ENCODE results near the gene RAB14. TPM values are rescaled to one million over a fixed set of nuclear protein-coding genes. Genes with fewer than 3 reads are reported as not detected.

The RAB14 gene
- 49.9 TPM for total RNA-seq
- long read RNA-seq, full-length matches to known transcripts: 86 of 101 reads
- long read RNA-seq, partial matches to known transcripts: 5 of 101 reads
- long read RNA-seq, other reads (novel, unspliced or antisense): 10 of 101 reads

DNA sequence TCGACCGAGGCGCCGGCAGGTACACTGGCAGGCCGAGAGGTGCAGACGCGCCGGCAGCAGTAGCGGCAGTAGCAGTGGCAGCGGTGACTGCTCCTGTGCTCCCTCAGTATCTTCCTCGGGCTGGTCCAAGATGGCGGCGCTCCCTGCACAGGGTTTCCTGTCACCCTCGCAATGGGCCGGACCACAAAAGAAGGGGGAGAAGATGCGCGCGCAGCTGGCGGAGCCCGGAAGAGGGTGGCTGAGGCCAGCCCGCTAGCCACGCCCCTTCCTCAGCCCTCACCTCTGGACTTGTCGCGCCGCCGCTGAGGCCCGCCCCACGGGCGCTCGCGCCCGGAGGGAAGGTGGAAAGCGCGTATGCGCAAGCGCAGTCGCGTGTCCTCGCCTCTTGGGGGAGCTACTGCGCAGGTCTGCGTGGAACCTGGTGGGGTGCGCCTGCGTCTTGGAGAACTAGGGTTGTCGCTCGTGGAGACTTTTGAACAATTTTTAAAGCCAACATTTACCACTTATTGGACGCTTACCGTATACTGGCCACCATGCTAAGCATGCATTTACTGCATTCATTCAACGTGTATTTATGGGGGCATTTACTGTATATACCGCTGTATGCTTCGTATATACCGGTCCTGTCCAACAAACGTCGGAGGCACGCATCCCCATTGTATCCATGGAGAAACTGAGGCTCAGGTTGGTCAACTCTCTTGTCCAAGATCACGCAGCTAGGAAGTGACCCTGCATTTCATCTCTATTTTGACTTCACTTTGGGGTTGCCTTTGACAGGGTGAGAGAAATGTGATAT, at the start of gene RAB14:
Gene RAB14 (minus strand): TSS at position 132 of the 796 bp plus-strand sequence. CDS start 8,457 bp downstream, outside the sequence.
- DNase-seq (ENCODE audit: low spot score): peak; percentile 100
- intact Hi-C loops (cut with DNase I): no loop called here

DNA sequence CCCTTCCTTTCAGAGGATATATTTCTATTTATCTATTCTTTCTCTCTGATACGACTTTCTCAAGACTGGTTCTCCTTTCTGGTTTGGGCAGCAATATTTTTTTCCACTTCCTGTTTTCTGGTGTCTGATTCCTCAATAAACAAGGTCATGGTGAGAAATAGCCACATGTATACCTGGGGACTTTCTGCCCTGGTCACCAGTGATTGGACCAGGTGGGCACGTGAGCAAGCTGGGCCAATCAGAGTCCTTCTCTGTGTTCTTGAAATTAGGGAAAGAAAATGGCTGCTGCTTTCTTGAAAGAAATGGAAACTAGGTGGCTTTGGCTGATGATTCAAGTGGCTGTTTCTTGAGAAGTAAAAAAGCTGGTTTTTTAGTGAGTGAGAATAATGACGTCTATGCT, 47.9 kb upstream of the RAB14 start:
- intact Hi-C loops (cut with DNase I): no loop called here
- no peak for DNase-seq (ENCODE audit: low spot score)

DNA sequence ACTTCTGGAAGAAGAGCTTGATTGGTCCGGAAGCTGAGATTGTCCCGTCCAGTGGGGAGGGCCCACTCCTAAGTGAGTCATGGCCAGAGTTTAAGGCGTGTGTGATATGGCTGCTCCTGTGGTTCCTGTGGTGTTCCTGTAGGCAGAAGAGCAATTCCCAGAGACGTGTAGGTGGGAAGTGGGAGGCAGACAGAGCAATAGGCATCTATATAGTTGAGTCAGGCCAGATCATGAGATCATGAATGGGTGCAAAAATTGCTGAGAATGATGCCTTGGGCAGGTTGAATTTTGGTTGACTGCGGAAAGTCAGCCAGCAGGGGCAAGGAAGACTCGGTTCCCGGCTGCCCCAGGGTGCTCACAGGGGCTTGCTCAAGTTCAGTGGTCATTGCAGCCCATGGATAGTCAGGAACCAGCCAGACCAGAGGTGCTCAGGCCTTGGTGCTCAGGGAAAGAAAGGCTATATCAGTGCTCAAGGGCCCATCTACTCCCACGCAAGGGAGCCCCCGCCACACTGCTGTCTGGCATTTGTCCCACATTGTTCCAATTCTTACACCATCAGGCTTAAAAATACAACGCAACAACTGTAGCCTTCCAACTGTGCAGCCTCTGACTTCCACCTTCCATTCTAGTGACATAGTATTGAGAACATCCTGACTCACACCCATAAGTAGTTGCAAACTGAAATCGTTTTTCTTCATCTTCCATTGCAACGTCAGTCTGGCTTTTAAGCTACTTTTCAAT, 45.3 kb upstream of the RAB14 start:
- no peak for DNase-seq (ENCODE audit: low spot score)
- intact Hi-C loops (cut with DNase I): no loop called here

GRCh38 chr9:121242959-121243346, 41.3 kb upstream of the RAB14 start:
- no peak for DNase-seq (ENCODE audit: low spot score)
- intact Hi-C loops (cut with DNase I): no loop called here

DNA sequence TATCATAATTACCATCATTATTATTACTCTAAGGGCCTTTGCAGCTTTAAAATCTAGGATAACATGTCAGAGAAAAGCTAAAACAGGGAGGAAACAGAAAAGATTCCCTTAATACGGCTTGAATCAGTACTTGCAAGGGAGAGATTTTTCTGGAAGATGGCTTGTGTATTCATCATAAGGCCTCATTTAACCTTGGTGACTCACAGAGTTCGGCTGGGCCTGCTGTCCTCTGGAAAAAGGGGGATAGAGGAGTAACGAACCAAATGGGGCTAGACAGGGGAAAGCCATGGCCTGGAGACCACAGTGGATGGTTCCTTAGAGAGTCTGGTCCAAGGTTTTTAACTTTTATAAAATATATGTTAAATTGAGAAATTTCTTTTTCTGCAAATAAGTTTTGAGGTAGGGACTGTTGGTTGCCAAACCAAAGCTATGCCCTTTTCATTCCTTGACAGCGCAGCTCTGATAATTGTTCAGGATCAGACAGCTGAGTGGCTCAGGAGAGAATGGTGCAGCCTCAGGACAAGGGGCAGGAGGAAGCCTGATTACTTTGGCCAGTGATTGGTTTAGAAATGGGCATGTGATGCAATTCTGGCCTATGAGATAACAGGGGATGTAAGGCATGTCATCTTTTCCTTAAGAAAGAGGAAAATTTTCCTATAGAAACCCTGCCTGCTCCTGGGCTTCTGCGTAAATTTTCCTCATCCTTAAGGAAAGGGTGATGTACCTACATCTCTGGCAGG, 40.7 kb upstream of the RAB14 start:
- intact Hi-C loops (cut with DNase I): no loop called here

DNA sequence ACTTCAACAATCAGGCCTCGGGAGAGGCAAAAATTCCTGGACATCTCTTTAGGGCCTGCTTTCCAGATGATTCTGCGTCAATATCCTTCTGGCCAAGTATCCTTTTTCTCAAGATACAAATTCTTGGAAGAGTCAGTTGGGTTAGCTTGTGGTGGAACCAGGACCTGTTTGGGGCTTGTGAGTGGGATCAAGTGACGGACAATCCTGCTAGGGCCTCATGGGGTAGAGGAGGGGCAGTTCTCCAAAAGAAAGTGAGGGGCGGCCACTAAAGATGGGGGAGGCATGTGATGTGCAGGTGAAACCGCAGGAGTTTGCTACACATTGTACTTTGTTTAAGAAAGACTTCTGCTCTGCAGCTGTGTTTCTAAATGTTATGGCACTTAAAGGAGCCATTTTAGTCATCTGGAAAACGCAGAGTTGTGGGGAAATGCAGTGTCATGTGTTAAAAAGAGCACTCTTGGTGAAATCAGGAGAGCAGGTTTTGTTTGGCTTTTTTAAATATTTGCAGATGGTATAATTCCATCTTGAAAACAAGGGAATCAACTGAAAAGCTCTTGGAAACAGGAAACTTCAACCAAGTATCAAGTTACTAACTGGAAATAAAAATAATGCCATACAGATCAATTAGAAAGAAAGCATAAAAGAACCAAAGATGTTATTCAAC, 38.9 kb upstream of the RAB14 start:
- intact Hi-C loops (cut with DNase I): no loop called here
- no peak for DNase-seq (ENCODE audit: low spot score)

More for the DNA sequence above, 40.7 kb upstream of the RAB14 start:
- no peak for DNase-seq (ENCODE audit: low spot score)

DNA sequence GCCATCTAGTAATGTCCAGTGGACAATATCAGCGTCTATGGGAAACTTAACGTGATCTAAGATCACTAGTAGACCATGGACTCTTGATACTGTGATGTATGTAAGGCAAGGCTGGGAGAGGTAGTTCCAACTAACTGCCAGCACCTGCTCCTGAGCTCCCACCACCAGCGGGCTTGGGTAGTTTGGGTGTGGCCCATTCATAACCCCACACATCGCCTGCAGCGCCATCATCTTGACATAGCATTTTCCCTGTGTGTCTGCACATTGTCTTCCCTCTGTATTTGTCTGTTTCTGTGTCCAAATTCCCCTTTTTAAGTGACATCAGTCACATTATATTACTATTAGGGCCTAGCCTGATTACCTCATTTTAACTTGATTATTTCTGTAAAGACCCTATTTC, 38.2 kb upstream of the RAB14 start:
- no peak for DNase-seq (ENCODE audit: low spot score)
- intact Hi-C loops (cut with DNase I): no loop called here

- no peak for DNase-seq (ENCODE audit: low spot score)
- intact Hi-C loops (cut with DNase I): no loop called here
Measured at GRCh38 chr9:121239071-121239470, 37.4 kb upstream of the RAB14 start.

- intact Hi-C loops (cut with DNase I): no loop called here
Measured at GRCh38 chr9:121237916-121238315, 36.2 kb upstream of the RAB14 start.

DNA sequence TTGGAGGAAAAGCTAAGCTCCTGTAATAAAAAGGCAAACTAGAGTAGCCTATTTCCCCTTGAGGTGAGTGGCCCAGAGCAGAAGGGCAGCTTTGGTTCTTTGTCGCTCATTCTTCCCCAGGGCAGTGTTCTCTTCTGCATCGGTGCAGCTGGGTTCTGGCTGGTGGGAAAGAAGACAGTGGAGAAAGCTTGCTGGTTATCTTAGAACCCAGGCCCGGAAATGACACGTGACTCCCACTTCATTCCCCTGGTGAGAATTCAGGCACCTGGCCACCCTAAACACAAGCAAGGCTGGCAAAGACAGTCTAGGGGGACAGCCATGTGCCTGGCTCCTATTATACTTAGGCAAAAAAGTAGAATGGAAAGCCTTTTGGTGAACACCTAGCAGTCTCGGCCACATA, 33.8 kb upstream of the RAB14 start:
- no peak for DNase-seq (ENCODE audit: low spot score)
- intact Hi-C loops (cut with DNase I): no loop called here

More at GRCh38 chr9:121237916-121238315, 36.2 kb upstream of the RAB14 start:
- no peak for DNase-seq (ENCODE audit: low spot score)

GRCh38 chr9:121234832-121235161, 33.1 kb upstream of the RAB14 start:
- intact Hi-C loops (cut with DNase I): no loop called here
- DNase-seq (ENCODE audit: low spot score): no peak

- intact Hi-C loops (cut with DNase I): no loop called here
- no peak for DNase-seq (ENCODE audit: low spot score)
Measured at GRCh38 chr9:121233906-121234831, 32.5 kb upstream of the RAB14 start.

DNA sequence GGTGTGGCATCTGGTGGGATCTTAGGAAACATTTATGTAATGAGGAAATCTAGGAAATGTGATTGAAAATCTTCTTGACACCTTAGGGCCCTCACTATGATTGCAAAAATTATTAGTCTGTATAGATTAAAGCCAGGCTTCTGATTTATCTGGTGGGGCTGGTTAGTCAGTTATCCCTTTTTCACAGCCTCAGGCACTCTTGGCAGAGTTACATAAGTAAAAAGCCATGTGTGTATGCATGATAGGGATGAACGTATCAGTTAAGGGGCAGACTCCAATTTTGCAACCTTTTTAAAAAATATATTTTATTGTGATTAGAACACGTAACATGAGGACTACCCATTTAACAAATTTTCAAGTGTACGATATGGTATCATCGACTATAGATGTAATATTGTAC, 30.6 kb upstream of the RAB14 start:
- intact Hi-C loops (cut with DNase I): no loop called here
- DNase-seq (ENCODE audit: low spot score): no peak

DNA sequence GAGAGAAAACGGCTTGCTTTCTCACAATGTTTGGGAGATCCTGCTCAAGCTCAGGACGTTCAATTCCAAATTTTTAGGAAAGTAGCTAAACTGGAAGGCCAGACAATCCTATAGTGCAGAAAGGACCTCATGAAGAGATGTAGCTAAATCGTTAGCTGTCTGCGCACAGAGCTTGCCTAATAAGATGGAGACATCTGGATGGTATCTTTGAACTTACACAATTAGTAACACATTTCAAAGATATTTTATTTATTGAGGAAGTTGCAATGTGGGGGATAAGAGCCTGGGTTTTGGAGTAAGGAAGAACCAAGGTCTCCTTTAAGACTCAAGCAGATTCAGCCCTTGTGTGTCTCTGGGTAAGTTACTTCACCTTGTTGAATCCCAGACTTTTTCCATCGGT, 28.6 kb upstream of the RAB14 start:
- intact Hi-C loops (cut with DNase I): no loop called here

DNA sequence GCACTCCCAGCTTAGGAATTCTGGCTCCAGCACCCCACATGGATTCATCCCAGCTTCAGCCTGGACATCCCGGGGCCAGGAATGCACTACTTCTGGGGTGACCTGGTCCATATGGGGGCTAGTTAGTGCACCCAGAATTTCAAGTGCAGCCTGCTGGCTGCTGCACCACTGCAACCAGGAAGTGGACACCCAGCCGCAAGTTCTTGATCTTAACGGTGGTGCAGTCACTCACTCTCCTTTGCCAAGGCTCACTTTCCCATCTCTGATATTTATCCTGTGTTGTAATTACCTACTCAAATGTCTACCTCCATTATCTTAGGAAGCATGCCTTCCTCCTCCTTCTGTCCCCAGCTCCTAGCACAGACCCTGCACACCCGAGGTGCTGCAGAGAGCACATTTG, 26.2 kb upstream of the RAB14 start:
- no peak for DNase-seq (ENCODE audit: low spot score)
- intact Hi-C loops (cut with DNase I): no loop called here

More for the DNA sequence above, 28.6 kb upstream of the RAB14 start:
- no peak for DNase-seq (ENCODE audit: low spot score)

DNA sequence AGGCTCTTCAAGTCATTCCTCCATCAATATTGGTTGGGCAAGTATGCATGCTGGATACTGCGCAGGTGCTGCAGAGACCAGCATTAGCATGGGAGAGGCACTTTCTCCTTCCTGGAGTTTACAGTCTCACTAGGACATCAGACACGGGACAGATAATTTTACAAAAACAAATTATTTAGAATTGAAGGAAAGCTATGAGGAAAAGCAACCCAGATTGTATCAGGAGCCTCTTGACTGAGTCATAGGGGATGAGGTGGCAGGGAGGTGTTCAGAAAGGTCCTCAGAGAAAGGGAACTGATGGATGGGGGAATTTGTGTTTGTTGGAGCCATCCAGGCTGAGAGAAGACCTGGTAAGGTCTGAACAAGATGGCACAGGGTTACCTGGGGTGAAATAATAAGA, 24.5 kb upstream of the RAB14 start:
- intact Hi-C loops (cut with DNase I): no loop called here
- no peak for DNase-seq (ENCODE audit: low spot score)

- intact Hi-C loops (cut with DNase I): no loop called here
- DNase-seq (ENCODE audit: low spot score): no peak
Measured at GRCh38 chr9:121225240-121225639, 23.6 kb upstream of the RAB14 start.

GRCh38 chr9:121222524-121223171, 21.0 kb upstream of the RAB14 start:
- no peak for DNase-seq (ENCODE audit: low spot score)
- intact Hi-C loops (cut with DNase I): loop anchor here (5.0 kb wide), 1 partner anchor 55 kb away; no protein-coding TSS in a partner anchor

Measured in cardiac septum (tissue), 1 donor.